Measurements from ENCODE around the gene JAG2.

Gene JAG2

DNA sequence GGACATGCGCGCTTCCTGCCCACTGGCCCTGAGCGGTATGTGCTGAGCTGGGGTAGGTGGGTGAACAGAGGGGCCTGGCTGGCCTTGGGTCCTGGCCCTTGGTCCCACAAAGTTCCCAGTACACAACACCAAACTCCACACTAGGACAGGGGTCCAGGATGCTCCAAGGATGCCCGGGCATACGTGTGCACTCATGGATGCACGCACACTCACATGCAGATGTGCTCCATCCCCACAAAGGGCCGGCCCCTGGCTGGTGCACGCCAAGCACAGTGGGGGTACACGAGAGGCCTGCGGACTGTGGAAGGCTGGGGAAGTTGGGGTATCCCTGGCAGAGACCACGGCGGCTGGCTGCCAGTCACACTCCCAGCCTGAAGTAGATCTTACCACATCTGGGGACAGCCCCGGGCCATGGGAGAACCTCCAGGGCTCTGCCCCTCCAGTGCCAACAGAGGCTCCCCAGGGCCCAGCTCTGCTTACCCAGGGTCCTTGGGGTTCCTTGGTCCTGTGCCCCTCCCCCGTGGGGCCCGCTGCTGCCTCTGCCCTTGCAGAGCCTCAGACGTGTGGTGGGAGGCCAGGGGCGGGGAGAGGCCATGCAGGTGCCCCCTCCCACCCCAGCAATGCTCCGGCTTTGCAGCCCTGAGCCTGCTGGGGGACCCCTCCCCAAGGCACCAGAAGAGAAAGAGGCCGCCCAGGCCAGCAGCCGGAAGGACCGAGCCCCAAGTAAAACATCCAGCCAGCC lies 36.5 kb upstream of the JAG2 start:
- Histone ChIP-seq H3K36me3 (ENCODE audit: control insufficient read depth in 2 of 2, insufficient read depth in 1 of 2, low read length in 2 of 2) (peaks cover 0 to 5% of the 10 kb centered on the region in 2 experiments; a peak in 1 of 3 replicates), H3K4me3 (ENCODE audit: low read depth, low read length) (no peak overlapping the region), H3K27ac (ENCODE audit: extremely low read depth, low read depth, low read length) (no peak overlapping the region), H3K4me1 (ENCODE audit: control insufficient read depth, insufficient read depth, low read length) (no peaks in the 10 kb centered on the region), H3K9me3 (ENCODE audit: control insufficient read depth, insufficient read depth, low read depth, low read length) (no peaks in the 10 kb centered on the region)
- ChIA-PET POLR2A (no interaction called here), CTCF (interaction anchor here (0.7 to 4.0 kb wide), 2 partner anchors 74 to 147 kb away, joined by 3 to 23 read pairs; no protein-coding TSS in a partner anchor)
- TF ChIP-seq SP2 (tag by site-specific recombination; IDR thresholded peaks at IDR 0.05) (peak; percentile 28; the same call in 1 of the 2 replicates), ZNF791 (tag by site-specific recombination; IDR thresholded peaks at IDR 0.05) (no peak)
- TF ChIP-seq, protein P1, sequence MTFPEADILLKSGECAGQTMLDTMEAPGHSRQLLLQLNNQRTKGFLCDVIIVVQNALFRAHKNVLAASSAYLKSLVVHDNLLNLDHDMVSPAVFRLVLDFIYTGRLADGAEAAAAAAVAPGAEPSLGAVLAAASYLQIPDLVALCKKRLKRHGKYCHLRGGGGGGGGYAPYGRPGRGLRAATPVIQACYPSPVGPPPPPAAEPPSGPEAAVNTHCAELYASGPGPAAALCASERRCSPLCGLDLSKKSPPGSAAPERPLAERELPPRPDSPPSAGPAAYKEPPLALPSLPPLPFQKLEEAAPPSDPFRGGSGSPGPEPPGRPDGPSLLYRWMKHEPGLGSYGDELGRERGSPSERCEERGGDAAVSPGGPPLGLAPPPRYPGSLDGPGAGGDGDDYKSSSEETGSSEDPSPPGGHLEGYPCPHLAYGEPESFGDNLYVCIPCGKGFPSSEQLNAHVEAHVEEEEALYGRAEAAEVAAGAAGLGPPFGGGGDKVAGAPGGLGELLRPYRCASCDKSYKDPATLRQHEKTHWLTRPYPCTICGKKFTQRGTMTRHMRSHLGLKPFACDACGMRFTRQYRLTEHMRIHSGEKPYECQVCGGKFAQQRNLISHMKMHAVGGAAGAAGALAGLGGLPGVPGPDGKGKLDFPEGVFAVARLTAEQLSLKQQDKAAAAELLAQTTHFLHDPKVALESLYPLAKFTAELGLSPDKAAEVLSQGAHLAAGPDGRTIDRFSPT (tag by site-specific recombination; IDR thresholded peaks at IDR 0.05) = 0 out of 2 replicates have a peak, but pooled peaks have one; percentile 7

DNA sequence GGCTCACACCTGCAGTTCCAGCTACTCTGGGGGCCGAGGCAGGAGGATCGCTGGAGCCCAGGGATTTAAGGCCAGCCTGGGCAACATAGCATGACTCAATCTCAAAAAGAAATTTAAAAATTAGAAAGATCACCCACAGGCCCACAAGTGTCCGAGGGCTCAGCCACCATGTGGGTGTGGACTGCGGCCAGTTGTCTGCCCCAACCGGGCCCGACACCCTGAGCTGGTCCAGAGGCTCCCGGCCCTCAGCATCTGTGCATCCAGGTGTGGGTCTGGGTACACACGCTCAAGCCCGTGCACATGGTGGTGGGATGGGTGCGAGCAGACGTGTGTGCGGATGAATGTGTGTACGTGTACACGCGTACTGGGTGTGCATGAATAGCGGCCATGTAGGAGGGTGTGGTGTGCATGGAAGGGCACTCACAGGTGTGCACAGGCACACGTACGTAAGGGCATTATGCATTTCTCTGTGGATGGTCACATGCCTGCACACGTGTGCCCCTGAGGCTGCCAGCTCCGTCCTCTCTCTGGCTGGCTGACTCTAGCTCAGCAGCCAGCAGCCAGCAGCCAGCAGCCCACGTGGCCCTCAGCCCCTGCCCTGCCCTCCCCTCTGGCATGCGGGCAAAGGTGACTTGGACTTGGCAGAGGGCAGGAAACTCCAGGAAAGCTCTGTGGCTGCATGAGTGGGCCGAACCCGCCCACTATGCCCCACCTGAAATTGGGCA lies 35.8 kb upstream of the JAG2 start:
- no peaks in the 10 kb centered on the region for H3K9me3 ChIP-seq (ENCODE audit: control insufficient read depth, insufficient read depth, low read depth, low read length)
- no peak overlapping the region for H3K4me3 ChIP-seq (ENCODE audit: low read depth, low read length)
- H3K4me1 ChIP-seq (ENCODE audit: control insufficient read depth, insufficient read depth, low read length) = no peaks in the 10 kb centered on the region
- H3K27ac ChIP-seq (ENCODE audit: extremely low read depth, low read depth, low read length) = no peak overlapping the region
- ChIA-PET POLR2A (no interaction called here), CTCF (interaction anchor here (0.7 to 4.0 kb wide), 6 partner anchors 9 to 147 kb away, joined by 3 to 23 read pairs (median 5); no protein-coding TSS in a partner anchor)
- no peaks in the 10 kb centered on the region for H3K36me3 ChIP-seq (ENCODE audit: control insufficient read depth in 2 of 2, insufficient read depth in 1 of 2, low read length in 2 of 2)
- peak; percentile 62; the same call in 1 of the 2 replicates for TF ChIP-seq EGR2 (tag by site-specific recombination; IDR thresholded peaks at IDR 0.05; ENCODE audit: low read depth)
- peak; percentile 12; the same call in 1 of the 2 replicates for TF ChIP-seq KLF8 (tag by site-specific recombination; IDR thresholded peaks at IDR 0.05)
- no peak for TF ChIP-seq ZNF211 (tag by site-specific recombination; IDR thresholded peaks at IDR 0.05; ENCODE audit: low read depth)
- TF ChIP-seq ZFHX2 (tag by site-specific recombination; conservative IDR thresholded peaks at IDR 0.05) = peak; percentile 71; the same call in 1 of the 2 replicates
- TF ChIP-seq ZBTB7A (tag by site-specific recombination; IDR thresholded peaks at IDR 0.05; ENCODE audit: low read depth) = 0 out of 2 replicates have a peak, but pooled peaks have one; percentile 52
- TF ChIP-seq, protein P2, sequence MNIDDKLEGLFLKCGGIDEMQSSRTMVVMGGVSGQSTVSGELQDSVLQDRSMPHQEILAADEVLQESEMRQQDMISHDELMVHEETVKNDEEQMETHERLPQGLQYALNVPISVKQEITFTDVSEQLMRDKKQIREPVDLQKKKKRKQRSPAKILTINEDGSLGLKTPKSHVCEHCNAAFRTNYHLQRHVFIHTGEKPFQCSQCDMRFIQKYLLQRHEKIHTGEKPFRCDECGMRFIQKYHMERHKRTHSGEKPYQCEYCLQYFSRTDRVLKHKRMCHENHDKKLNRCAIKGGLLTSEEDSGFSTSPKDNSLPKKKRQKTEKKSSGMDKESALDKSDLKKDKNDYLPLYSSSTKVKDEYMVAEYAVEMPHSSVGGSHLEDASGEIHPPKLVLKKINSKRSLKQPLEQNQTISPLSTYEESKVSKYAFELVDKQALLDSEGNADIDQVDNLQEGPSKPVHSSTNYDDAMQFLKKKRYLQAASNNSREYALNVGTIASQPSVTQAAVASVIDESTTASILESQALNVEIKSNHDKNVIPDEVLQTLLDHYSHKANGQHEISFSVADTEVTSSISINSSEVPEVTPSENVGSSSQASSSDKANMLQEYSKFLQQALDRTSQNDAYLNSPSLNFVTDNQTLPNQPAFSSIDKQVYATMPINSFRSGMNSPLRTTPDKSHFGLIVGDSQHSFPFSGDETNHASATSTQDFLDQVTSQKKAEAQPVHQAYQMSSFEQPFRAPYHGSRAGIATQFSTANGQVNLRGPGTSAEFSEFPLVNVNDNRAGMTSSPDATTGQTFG (tag by site-specific recombination; IDR thresholded peaks at IDR 0.05; ENCODE audit: borderline replicate concordance) = no peak
- TF ChIP-seq, protein P3, sequence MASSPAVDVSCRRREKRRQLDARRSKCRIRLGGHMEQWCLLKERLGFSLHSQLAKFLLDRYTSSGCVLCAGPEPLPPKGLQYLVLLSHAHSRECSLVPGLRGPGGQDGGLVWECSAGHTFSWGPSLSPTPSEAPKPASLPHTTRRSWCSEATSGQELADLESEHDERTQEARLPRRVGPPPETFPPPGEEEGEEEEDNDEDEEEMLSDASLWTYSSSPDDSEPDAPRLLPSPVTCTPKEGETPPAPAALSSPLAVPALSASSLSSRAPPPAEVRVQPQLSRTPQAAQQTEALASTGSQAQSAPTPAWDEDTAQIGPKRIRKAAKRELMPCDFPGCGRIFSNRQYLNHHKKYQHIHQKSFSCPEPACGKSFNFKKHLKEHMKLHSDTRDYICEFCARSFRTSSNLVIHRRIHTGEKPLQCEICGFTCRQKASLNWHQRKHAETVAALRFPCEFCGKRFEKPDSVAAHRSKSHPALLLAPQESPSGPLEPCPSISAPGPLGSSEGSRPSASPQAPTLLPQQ (tag by site-specific recombination; IDR thresholded peaks at IDR 0.05) = no peak
- TF ChIP-seq ZNF664 (tag by site-specific recombination; IDR thresholded peaks at IDR 0.05) = no peak
- TF ChIP-seq HOXA7 (CRISPR knock-in tag; IDR thresholded peaks at IDR 0.05; ENCODE audit: borderline replicate concordance) = no peak
- TF ChIP-seq ZNF112 (tag by site-specific recombination; IDR thresholded peaks at IDR 0.05) = no peak
- TF ChIP-seq, protein P4, sequence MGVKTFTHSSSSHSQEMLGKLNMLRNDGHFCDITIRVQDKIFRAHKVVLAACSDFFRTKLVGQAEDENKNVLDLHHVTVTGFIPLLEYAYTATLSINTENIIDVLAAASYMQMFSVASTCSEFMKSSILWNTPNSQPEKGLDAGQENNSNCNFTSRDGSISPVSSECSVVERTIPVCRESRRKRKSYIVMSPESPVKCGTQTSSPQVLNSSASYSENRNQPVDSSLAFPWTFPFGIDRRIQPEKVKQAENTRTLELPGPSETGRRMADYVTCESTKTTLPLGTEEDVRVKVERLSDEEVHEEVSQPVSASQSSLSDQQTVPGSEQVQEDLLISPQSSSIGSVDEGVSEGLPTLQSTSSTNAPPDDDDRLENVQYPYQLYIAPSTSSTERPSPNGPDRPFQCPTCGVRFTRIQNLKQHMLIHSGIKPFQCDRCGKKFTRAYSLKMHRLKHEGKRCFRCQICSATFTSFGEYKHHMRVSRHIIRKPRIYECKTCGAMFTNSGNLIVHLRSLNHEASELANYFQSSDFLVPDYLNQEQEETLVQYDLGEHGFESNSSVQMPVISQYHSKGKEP (tag by site-specific recombination; IDR thresholded peaks at IDR 0.05) = no peak
- TF ChIP-seq, protein P1 (tag by site-specific recombination; IDR thresholded peaks at IDR 0.05) = peak; percentile 54
- TF ChIP-seq, protein P5, sequence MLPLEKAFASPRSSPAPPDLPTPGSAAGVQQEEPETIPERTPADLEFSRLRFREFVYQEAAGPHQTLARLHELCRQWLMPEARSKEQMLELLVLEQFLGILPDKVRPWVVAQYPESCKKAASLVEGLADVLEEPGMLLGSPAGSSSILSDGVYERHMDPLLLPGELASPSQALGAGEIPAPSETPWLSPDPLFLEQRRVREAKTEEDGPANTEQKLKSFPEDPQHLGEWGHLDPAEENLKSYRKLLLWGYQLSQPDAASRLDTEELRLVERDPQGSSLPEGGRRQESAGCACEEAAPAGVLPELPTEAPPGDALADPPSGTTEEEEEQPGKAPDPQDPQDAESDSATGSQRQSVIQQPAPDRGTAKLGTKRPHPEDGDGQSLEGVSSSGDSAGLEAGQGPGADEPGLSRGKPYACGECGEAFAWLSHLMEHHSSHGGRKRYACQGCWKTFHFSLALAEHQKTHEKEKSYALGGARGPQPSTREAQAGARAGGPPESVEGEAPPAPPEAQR (tag by site-specific recombination; IDR thresholded peaks at IDR 0.05) = no peak
- TF ChIP-seq, protein P6, sequence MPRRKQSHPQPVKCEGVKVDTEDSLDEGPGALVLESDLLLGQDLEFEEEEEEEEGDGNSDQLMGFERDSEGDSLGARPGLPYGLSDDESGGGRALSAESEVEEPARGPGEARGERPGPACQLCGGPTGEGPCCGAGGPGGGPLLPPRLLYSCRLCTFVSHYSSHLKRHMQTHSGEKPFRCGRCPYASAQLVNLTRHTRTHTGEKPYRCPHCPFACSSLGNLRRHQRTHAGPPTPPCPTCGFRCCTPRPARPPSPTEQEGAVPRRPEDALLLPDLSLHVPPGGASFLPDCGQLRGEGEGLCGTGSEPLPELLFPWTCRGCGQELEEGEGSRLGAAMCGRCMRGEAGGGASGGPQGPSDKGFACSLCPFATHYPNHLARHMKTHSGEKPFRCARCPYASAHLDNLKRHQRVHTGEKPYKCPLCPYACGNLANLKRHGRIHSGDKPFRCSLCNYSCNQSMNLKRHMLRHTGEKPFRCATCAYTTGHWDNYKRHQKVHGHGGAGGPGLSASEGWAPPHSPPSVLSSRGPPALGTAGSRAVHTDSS (tag by site-specific recombination; IDR thresholded peaks at IDR 0.05) = no peak
- TF ChIP-seq ZNF560 (tag by site-specific recombination; IDR thresholded peaks at IDR 0.05; ENCODE audit: borderline replicate concordance) = no peak
- TF ChIP-seq ZNF155 (tag by site-specific recombination; IDR thresholded peaks at IDR 0.05) = no peak
